Right lobe of liver (tissue), 6 donors: ENCODE results near the gene CAP1. TPM values are rescaled to one million over a fixed set of nuclear protein-coding genes. Genes with fewer than 3 reads are reported as not detected.

Experiments
- ATAC-seq, 4 donors: fragments of 200-7000 bp; cut with Tn5 transposase; one replicate each; pipeline ENCODE4 v1.9.1; 2020; ENCODE audit warnings: mild to moderate bottlenecking in 4 of 4, moderate library complexity in 4 of 4
- DNase-seq, 3 donors: peaks; one replicate each; pipeline ENCODE4 v3.0.0-alpha.2; 2020
- H3K27ac ChIP-seq, 3 donors: fragments of 200-600 bp; one replicate each; pipeline ENCODE4 v1.8.0; 2022
- H3K27me3 ChIP-seq, 2 donors: fragments of 200-600 bp; one replicate each; pipeline ENCODE4 v1.8.0; 2022
- H3K36me3 ChIP-seq, 4 donors: fragments of 200-600 bp; sonication (generic) in 1 of 4; one replicate each; pipeline versions ENCODE4 v1.5.1 to v1.8.0; 2017 to 2022; ENCODE audit warnings: control low read depth in 1 of 4
- H3K4me1 ChIP-seq, 4 donors: fragments of 200-600 bp; sonication (generic) in 1 of 4; one replicate each; pipeline versions ENCODE4 v1.5.1 to v1.8.0; 2017 to 2022; ENCODE audit warnings: control low read depth in 1 of 4
- H3K4me3 ChIP-seq, 3 donors: fragments of 200-600 bp; one replicate each; pipeline ENCODE4 v1.8.0; 2022
- H3K9me3 ChIP-seq, 4 donors: fragments of 200-600 bp; sonication (generic) in 1 of 4; one replicate each; pipeline versions ENCODE4 v1.5.1 to v1.8.0; 2017 to 2022; ENCODE audit warnings: control low read depth in 1 of 4
- POLR2A ChIP-seq: fragments of 450-650 bp; IDR thresholded peaks from one replicate; pipeline ENCODE4 v1.6.1; 2017; ENCODE audit warnings: antibody characterized with exemption, mild to moderate bottlenecking
- whole genome bisulfite sequencing: methylation state at CpG from one replicate; pipeline ENCODE4 v1.1.6; 2018; ENCODE audit warnings: low coverage, low lambda C conversion rate; ENCODE audit not compliant: insufficient coverage; ENCODE audit errors: missing lambda C conversion rate; 5-methylcytosine and 5-hydroxymethylcytosine counted together
- intact Hi-C, 2 donors: fragments of 100-400 bp; cut with DNase I; formaldehyde crosslinking; loops; one replicate each; pipeline versions ENCODE4 v1.11.2 to v1.14.1; 2022
- total RNA-seq, 6 experiments: library from RNA; depleted of rRNA in 2 of 6; stranded (reverse); fragments of >200 nt in 2 of 6; fragmentation: NEBNext Ultra II Directional in 3 of 6; extraction: Animal tissue kit (Norgen Biotek cat#: 25700) in 3 of 6; gene quantifications; one replicate each; pipeline versions ENCODE4 v1.1.0 to v1.2.4, GENCODE V29; 2016 to 2023
- TF ChIP-seq, protein P1 (sequence below), 4 donors: fragments of 200-600 bp in 3 of 4; fragments of 450-650 bp in 1 of 4; IDR thresholded peaks; one replicate each; pipeline versions ENCODE4 v1.5.1 to v1.8.0; 2016 to 2022; ENCODE audit warnings: antibody characterized with exemption in 4 of 4, mild to moderate bottlenecking in 2 of 4
- donor health status: DM: no; HTN: yes; CAD: no.
- donor health status: DM: no; HTN: no; CAD: no.
- donor health status: DM: no; HTN: no; CAD: no.
- donor health status: DM: no; HTN: yes; CAD: no.
- donor health status: DM: no; HTN: yes; CAD: no.

CAP1 gene
- total RNA-seq, 6 experiments from 2014 or later = 93.1 to 152 (median 128) TPM

DNA sequence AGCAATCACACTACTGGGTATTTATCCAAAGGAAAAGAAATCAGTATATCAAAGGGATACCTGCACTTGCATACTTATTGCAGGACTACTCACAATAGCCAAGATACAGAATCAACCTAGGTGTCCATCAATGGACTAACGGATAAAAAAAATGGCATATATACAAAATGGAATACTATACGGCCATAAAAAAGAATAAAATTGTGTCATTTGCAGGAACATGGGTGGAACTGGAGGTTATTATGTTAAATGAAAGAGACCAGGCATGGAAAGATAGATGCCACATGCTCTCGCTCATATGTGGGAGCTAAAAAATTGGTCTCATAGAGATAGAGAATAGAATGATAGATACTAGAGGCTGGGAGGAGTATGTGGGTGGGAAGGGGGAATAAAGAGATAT is 29.3 kb upstream of the CAP1 start:
- Histone ChIP-seq H3K4me1 (no peaks in the 10 kb centered on the region), H3K9me3 (no peaks in the 10 kb centered on the region), H3K27ac (no peak overlapping the region), H3K4me3 (no peak overlapping the region), H3K36me3 (no peaks in the 10 kb centered on the region), H3K27me3 (no peaks in the 10 kb centered on the region)
- DNase-seq (no peak), ATAC-seq (no peak)
- WGBS = 75% methylated on average over 3 of the region's 3 CpGs
- no peak for TF ChIP-seq POLR2A
- intact Hi-C loops = no loop called here

DNA sequence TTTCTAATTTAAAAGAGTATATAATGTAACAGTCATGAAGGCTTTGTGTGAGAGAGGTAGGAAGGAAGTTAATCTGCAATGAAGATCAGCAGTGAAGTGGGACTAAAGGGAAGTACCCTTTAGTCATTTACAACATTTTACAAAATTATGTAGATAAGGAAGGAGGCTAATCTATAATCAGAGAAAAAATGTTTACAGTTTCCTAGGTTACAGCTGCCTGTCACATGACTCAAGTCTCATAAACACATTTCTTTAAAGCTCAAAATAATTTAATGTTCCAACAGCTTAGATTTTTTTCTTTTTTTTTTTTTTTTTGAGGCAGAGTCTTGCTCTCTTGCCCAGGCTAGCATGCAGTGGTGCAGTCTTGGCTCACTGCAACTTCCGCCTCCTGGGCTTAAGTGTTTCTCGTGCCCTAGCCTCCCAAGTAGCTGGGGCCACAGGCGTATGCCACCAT is 26.2 kb upstream of the CAP1 start:
- H3K4me1 ChIP-seq = no peaks in the 10 kb centered on the region
- DNase-seq = no peak
- no peaks in the 10 kb centered on the region for H3K27me3 ChIP-seq
- TF ChIP-seq, protein P1, sequence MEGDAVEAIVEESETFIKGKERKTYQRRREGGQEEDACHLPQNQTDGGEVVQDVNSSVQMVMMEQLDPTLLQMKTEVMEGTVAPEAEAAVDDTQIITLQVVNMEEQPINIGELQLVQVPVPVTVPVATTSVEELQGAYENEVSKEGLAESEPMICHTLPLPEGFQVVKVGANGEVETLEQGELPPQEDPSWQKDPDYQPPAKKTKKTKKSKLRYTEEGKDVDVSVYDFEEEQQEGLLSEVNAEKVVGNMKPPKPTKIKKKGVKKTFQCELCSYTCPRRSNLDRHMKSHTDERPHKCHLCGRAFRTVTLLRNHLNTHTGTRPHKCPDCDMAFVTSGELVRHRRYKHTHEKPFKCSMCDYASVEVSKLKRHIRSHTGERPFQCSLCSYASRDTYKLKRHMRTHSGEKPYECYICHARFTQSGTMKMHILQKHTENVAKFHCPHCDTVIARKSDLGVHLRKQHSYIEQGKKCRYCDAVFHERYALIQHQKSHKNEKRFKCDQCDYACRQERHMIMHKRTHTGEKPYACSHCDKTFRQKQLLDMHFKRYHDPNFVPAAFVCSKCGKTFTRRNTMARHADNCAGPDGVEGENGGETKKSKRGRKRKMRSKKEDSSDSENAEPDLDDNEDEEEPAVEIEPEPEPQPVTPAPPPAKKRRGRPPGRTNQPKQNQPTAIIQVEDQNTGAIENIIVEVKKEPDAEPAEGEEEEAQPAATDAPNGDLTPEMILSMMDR (IDR thresholded peaks at IDR 0.05) = no peak
- TF ChIP-seq POLR2A = no peak
- no peak overlapping the region for H3K27ac ChIP-seq
- no peak overlapping the region for H3K4me3 ChIP-seq
- ATAC-seq = no peak
- no peaks in the 10 kb centered on the region for H3K36me3 ChIP-seq
- no peaks in the 10 kb centered on the region for H3K9me3 ChIP-seq
- intact Hi-C loops = no loop called here
- 55% methylated on average over 2 of the region's 3 CpGs for WGBS

GRCh38 chr1:40014812-40015594 is 25.5 kb upstream of the CAP1 start:
- intact Hi-C loops = no loop called here
- Histone ChIP-seq H3K4me3 (no peak overlapping the region), H3K27me3 (no peaks in the 10 kb centered on the region), H3K4me1 (no peaks in the 10 kb centered on the region), H3K9me3 (no peaks in the 10 kb centered on the region), H3K36me3 (no peaks in the 10 kb centered on the region), H3K27ac (no peak overlapping the region)
- no peak for TF ChIP-seq POLR2A
- TF ChIP-seq, protein P1 (IDR thresholded peaks at IDR 0.05) = no peak
- ATAC-seq = no peak
- 50% methylated on average over 10 of the region's 10 CpGs for WGBS
- no peak for DNase-seq

- no peak for ATAC-seq
- Histone ChIP-seq H3K9me3 (no peaks in the 10 kb centered on the region), H3K4me3 (no peak overlapping the region), H3K27ac (no peak overlapping the region), H3K4me1 (no peaks in the 10 kb centered on the region), H3K27me3 (no peaks in the 10 kb centered on the region), H3K36me3 (no peaks in the 10 kb centered on the region)
- intact Hi-C loops = no loop called here
- no peak for DNase-seq
- WGBS = 51% methylated on average over 5 of the region's 5 CpGs
- TF ChIP-seq, protein P1 (IDR thresholded peaks at IDR 0.05) = no peak
- no peak for TF ChIP-seq POLR2A
These were observed 22.5 kb upstream of the CAP1 start for GRCh38 chr1:40017951-40018575.

DNA sequence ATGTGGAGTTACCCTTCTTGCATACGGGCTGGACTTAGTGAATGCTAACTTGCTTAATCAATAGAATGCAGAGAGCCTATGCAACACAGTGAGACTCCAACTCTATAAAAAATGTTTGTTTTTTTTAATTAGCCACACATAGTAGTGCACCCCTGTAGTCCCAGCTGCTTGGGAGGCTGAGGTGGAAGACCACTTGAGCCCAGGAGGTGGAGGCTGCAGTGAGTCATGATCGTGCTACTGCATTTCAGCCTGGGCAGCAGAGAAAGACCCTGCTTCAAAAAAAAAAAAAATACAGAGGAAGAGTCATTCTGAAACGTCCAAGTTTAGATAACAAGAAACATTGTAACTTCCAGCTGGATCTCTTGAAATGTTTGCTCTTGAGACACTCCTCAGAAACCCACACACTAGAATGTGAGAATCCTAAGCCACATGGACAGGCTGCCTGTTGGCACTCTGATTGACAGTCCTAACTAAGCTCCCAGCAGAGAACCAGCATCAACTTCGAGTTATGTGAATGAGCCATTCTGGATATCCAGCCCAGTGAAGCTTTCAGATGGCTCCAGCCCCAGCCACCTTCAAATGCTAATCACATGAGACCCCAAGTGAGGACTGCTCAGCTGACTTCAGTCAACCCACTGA is 20.0 kb upstream of the CAP1 start:
- Histone ChIP-seq H3K4me1 (no peaks in the 10 kb centered on the region), H3K4me3 (no peak overlapping the region), H3K27me3 (no peaks in the 10 kb centered on the region), H3K36me3 (no peaks in the 10 kb centered on the region), H3K9me3 (peaks cover 0 to under 1% (median 0%) of the 10 kb centered on the region in 4 donors), H3K27ac (no peak overlapping the region)
- TF ChIP-seq, protein P1 (IDR thresholded peaks at IDR 0.05) = no peak
- TF ChIP-seq POLR2A = no peak
- intact Hi-C loops = no loop called here
- 37% methylated on average over 4 of the region's 4 CpGs for WGBS
- DNase-seq = no peak
- no peak for ATAC-seq
